ENCODE measurements around the gene VMP1.

VMP1 gene

GRCh38 chr17:59675231-59675630 is 32.2 kb upstream of the VMP1 start:
- no peak for DNase-seq (ENCODE audit: low read depth)
- no peak for TF ChIP-seq CTCF (IDR thresholded peaks at IDR 0.05; ENCODE audit: control insufficient read depth, insufficient read depth, low read depth, low read length, missing control alignments)
- no peak overlapping the region for H3K4me3 ChIP-seq (ENCODE audit: control insufficient read depth, low read depth, low read length)

GRCh38 chr17:59676716-59677115 is 30.7 kb upstream of the VMP1 start:
- no peak overlapping the region for H3K4me3 ChIP-seq (ENCODE audit: control insufficient read depth, low read depth, low read length)
- no peak for DNase-seq (ENCODE audit: low read depth)
- no peak for TF ChIP-seq CTCF (IDR thresholded peaks at IDR 0.05; ENCODE audit: control insufficient read depth, insufficient read depth, low read depth, low read length, missing control alignments)

- DNase-seq (ENCODE audit: low read depth): no peak
- no peak for TF ChIP-seq CTCF (IDR thresholded peaks at IDR 0.05; ENCODE audit: control insufficient read depth, insufficient read depth, low read depth, low read length, missing control alignments)
- H3K4me3 ChIP-seq (ENCODE audit: control insufficient read depth, low read depth, low read length): no peak overlapping the region
These were observed 28.5 kb upstream of the VMP1 start for GRCh38 chr17:59678918-59679317.

- no peak overlapping the region for H3K4me3 ChIP-seq (ENCODE audit: control insufficient read depth, low read depth, low read length)
- TF ChIP-seq CTCF (IDR thresholded peaks at IDR 0.05; ENCODE audit: control insufficient read depth, insufficient read depth, low read depth, low read length, missing control alignments): no peak
- no peak for DNase-seq (ENCODE audit: low read depth)
These were observed 27.1 kb upstream of the VMP1 start for GRCh38 chr17:59680314-59680713.

- no peak for TF ChIP-seq CTCF (IDR thresholded peaks at IDR 0.05; ENCODE audit: control insufficient read depth, insufficient read depth, low read depth, low read length, missing control alignments)
- H3K4me3 ChIP-seq (ENCODE audit: control insufficient read depth, low read depth, low read length): no peak overlapping the region
- no peak for DNase-seq (ENCODE audit: low read depth)
These were observed 24.2 kb upstream of the VMP1 start for GRCh38 chr17:59683283-59683682.

GRCh38 chr17:59684967-59685366 is 22.5 kb upstream of the VMP1 start:
- DNase-seq (ENCODE audit: low read depth): no peak
- no peak overlapping the region for H3K4me3 ChIP-seq (ENCODE audit: control insufficient read depth, low read depth, low read length)
- TF ChIP-seq CTCF (IDR thresholded peaks at IDR 0.05; ENCODE audit: control insufficient read depth, insufficient read depth, low read depth, low read length, missing control alignments): no peak

GRCh38 chr17:59688008-59688407 is 19.4 kb upstream of the VMP1 start:
- no peak for DNase-seq (ENCODE audit: low read depth)
- H3K4me3 ChIP-seq (ENCODE audit: control insufficient read depth, low read depth, low read length): no peak overlapping the region
- TF ChIP-seq CTCF (IDR thresholded peaks at IDR 0.05; ENCODE audit: control insufficient read depth, insufficient read depth, low read depth, low read length, missing control alignments): no peak

Measured in AG09309 (cell line).